Suprapubic skin (tissue), 4 donors: ENCODE measurements around the gene SGCE. TPM values are rescaled to one million over a fixed set of nuclear protein-coding genes. Genes with fewer than 3 reads are reported as not detected.

ENCODE experiments used
- DNase-seq, 2 donors: peaks; one replicate each; pipeline ENCODE4 v3.0.0-alpha.2; 2019; ENCODE audit warnings: low spot score in 2 of 2
- H3K27ac ChIP-seq: fragments of 200-600 bp; sonication (generic); one replicate; pipeline ENCODE4 v1.5.1; 2019
- H3K27me3 ChIP-seq: fragments of 200-600 bp; sonication (generic); one replicate; pipeline ENCODE4 v1.5.1; 2019
- H3K36me3 ChIP-seq: fragments of 200-600 bp; sonication (generic); one replicate; pipeline ENCODE4 v1.5.1; 2019
- H3K4me1 ChIP-seq: fragments of 200-600 bp; sonication (generic); one replicate; pipeline ENCODE4 v1.5.1; 2019
- H3K4me3 ChIP-seq: fragments of 200-600 bp; sonication (generic); one replicate; pipeline ENCODE4 v1.5.1; 2019; ENCODE audit warnings: mild to moderate bottlenecking
- H3K9me3 ChIP-seq: fragments of 200-600 bp; sonication (generic); one replicate; pipeline ENCODE4 v1.5.1; 2019
- CTCF ChIP-seq, 2 donors: fragments of 200-600 bp in 1 of 2; fragments of 450-650 bp in 1 of 2; sonication (generic) in 1 of 2; IDR thresholded peaks; one replicate each; pipeline ENCODE4 v1.5.1; 2016 to 2019; ENCODE audit warnings: antibody characterized with exemption in 2 of 2, mild to moderate bottlenecking in 1 of 2, moderate library complexity in 1 of 2
- EP300 ChIP-seq: sonication (generic); formaldehyde crosslinking; IDR thresholded peaks from one replicate; pipeline ENCODE4 v1.6.1; 2017; ENCODE audit warnings: antibody characterized with exemption
- POLR2A ChIP-seq, 2 donors: fragments of 450-650 bp; IDR thresholded peaks; one replicate each; pipeline ENCODE4 v1.6.1; 2017; ENCODE audit warnings: antibody characterized with exemption in 2 of 2, mild to moderate bottlenecking in 2 of 2, moderate library complexity in 2 of 2
- POLR2AphosphoS5 ChIP-seq, 3 donors: sonication (generic); formaldehyde crosslinking; IDR thresholded peaks; one replicate each; pipeline ENCODE4 v1.6.1; 2017; ENCODE audit warnings: antibody characterized with exemption in 3 of 3
- WGBS: methylation state at CpG from one replicate; pipeline ENCODE4 v1.1.5; 2018; 5-methylcytosine and 5-hydroxymethylcytosine counted together
- total RNA-seq, 4 donors: library from RNA; depleted of rRNA; stranded (reverse); fragments of >200 nt; gene quantifications; one replicate each; pipeline ENCODE4 v1.1.0, GENCODE V29; 2016

Gene SGCE
- total RNA-seq, 4 donors from 2014 or later: 6.3 to 20.0 (median 13.2) TPM

- TF ChIP-seq POLR2AphosphoS5 (IDR thresholded peaks at IDR 0.05) (no peak), CTCF (IDR thresholded peaks at IDR 0.05) (no peak), POLR2A (IDR thresholded peaks at IDR 0.05) (no peak), EP300 (no peak)
- no peak for DNase-seq
- WGBS: 68% methylated on average over 4 of the region's 4 CpGs
- Histone ChIP-seq H3K36me3 (no peaks in the 10 kb centered on the region), H3K27ac (no peak overlapping the region), H3K4me1 (no peaks in the 10 kb centered on the region), H3K4me3 (no peak overlapping the region), H3K9me3 (no peaks in the 10 kb centered on the region), H3K27me3 (no peaks in the 10 kb centered on the region)
Measured at GRCh38 chr7:94595717-94596116, 60.2 kb downstream of the SGCE start.

DNA sequence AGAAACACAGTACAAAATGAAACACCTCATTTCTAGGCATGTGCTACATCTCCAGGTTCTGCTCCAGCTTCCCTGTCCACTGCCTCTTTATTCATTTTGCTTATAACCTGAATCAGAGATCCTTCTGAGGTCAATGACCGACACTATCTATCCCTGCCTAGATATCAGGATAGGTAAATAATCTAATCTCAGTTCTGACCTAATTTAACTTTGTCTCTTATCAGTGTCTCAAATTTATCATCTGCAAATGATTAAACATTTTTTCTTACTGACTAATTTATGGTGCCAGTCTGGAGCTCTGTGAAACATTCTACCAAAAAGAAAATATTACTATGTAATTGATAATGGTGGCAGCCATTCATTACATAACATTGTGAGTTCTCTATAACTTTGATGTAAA, 61.1 kb downstream of the SGCE start:
- WGBS: 80% methylated on average over 1 of the region's 1 CpG
- no peaks in the 10 kb centered on the region for H3K27me3 ChIP-seq
- TF ChIP-seq POLR2AphosphoS5 (IDR thresholded peaks at IDR 0.05): no peak
- no peak for TF ChIP-seq CTCF (IDR thresholded peaks at IDR 0.05)
- TF ChIP-seq EP300: no peak
- TF ChIP-seq POLR2A (IDR thresholded peaks at IDR 0.05): no peak

DNA sequence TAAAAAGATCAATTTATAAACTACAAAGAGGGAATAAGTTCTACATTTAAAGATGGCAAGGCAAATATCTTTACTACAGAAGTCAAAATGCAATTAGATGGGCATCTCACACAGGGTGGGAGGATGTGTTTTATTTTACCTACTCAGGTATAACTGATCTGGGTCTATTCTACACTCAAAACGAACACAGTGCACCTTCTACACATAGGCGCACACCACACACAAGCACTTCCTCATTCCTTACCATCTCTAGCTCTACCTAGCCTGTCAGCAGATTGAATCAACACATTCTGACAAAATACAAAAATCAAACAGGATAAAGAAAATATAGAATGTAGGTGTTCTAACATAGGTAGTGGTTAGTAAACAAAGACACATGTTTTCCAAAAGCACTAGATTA, 64.8 kb downstream of the SGCE start:
- Histone ChIP-seq H3K4me3 (no peak overlapping the region), H3K27me3 (no peaks in the 10 kb centered on the region), H3K9me3 (no peaks in the 10 kb centered on the region), H3K27ac (no peak overlapping the region), H3K4me1 (no peaks in the 10 kb centered on the region), H3K36me3 (no peaks in the 10 kb centered on the region)
- WGBS: 75% methylated on average over 2 of the region's 2 CpGs
- TF ChIP-seq POLR2AphosphoS5 (IDR thresholded peaks at IDR 0.05): no peak
- no peak for TF ChIP-seq EP300
- TF ChIP-seq POLR2A (IDR thresholded peaks at IDR 0.05): no peak
- no peak for TF ChIP-seq CTCF (IDR thresholded peaks at IDR 0.05)
- DNase-seq: no peak

More for the DNA sequence above, 61.1 kb downstream of the SGCE start:
- no peak overlapping the region for H3K4me3 ChIP-seq
- H3K4me1 ChIP-seq: no peaks in the 10 kb centered on the region
- H3K27ac ChIP-seq: no peak overlapping the region
- H3K9me3 ChIP-seq: no peaks in the 10 kb centered on the region
- no peaks in the 10 kb centered on the region for H3K36me3 ChIP-seq
- DNase-seq: no peak

GRCh38 chr7:94590526-94591162, 65.3 kb downstream of the SGCE start:
- DNase-seq: no peak
- H3K4me3 ChIP-seq: no peak overlapping the region
- no peaks in the 10 kb centered on the region for H3K9me3 ChIP-seq
- no peaks in the 10 kb centered on the region for H3K36me3 ChIP-seq
- no peak overlapping the region for H3K27ac ChIP-seq
- TF ChIP-seq POLR2A (IDR thresholded peaks at IDR 0.05) (no peak), POLR2AphosphoS5 (IDR thresholded peaks at IDR 0.05) (no peak), CTCF (IDR thresholded peaks at IDR 0.05) (no peak), EP300 (no peak)
- H3K4me1 ChIP-seq: no peaks in the 10 kb centered on the region
- no peaks in the 10 kb centered on the region for H3K27me3 ChIP-seq
- WGBS: 82% methylated on average over 4 of the region's 4 CpGs

- H3K27ac ChIP-seq: no peak overlapping the region
- no peaks in the 10 kb centered on the region for H3K4me1 ChIP-seq
- no peak for TF ChIP-seq CTCF (IDR thresholded peaks at IDR 0.05)
- TF ChIP-seq POLR2A (IDR thresholded peaks at IDR 0.05): no peak
- no peak for TF ChIP-seq POLR2AphosphoS5 (IDR thresholded peaks at IDR 0.05)
- no peak for TF ChIP-seq EP300
- no peaks in the 10 kb centered on the region for H3K36me3 ChIP-seq
- H3K4me3 ChIP-seq: no peak overlapping the region
- DNase-seq: no peak
- no peaks in the 10 kb centered on the region for H3K27me3 ChIP-seq
- 88% methylated on average over 2 of the region's 2 CpGs for WGBS
- no peaks in the 10 kb centered on the region for H3K9me3 ChIP-seq
Measured at GRCh38 chr7:94588075-94588474, 67.9 kb downstream of the SGCE start.
